Stimulated activated CD8-positive, alpha-beta memory T cell treated with anti-CD3 and anti-CD28 coated beads, Interleukin-7, amount 100 ng/mL, for 48 hours (primary cell): ENCODE data around the gene PCDH9.

Experiments
- DNase-seq, 2 donors: peaks; one replicate each; pipeline ENCODE4 v3.0.0-alpha.2; 2020; ENCODE audit warnings: low read depth in 1 of 2; ENCODE audit errors: extremely low read depth in 1 of 2

Gene PCDH9

GRCh38 chr13:66859934-66860877 is 369.9 kb downstream of the PCDH9 start:
- no peak for DNase-seq

- DNase-seq: no peak
Measured at GRCh38 chr13:66859078-66859477, 371.1 kb downstream of the PCDH9 start.

- no peak for DNase-seq
Measured at GRCh38 chr13:66858163-66858562, 372.0 kb downstream of the PCDH9 start.

- no peak for DNase-seq
Measured at GRCh38 chr13:66855131-66855530, 375.0 kb downstream of the PCDH9 start.

GRCh38 chr13:66853564-66853963 is 376.6 kb downstream of the PCDH9 start:
- DNase-seq: no peak

- no peak for DNase-seq
Measured at GRCh38 chr13:66849706-66850105, 380.4 kb downstream of the PCDH9 start.

GRCh38 chr13:66847541-66847940 is 382.6 kb downstream of the PCDH9 start:
- no peak for DNase-seq

- no peak for DNase-seq
Measured at GRCh38 chr13:66845393-66845792, 384.7 kb downstream of the PCDH9 start.

- no peak for DNase-seq
Measured at GRCh38 chr13:66844933-66845332, 385.2 kb downstream of the PCDH9 start.

GRCh38 chr13:66842766-66843165 is 387.4 kb downstream of the PCDH9 start:
- no peak for DNase-seq

GRCh38 chr13:66840621-66841020 is 389.5 kb downstream of the PCDH9 start:
- DNase-seq: no peak

- no peak for DNase-seq
Measured at GRCh38 chr13:66837246-66837645, 392.9 kb downstream of the PCDH9 start.

GRCh38 chr13:66835040-66835628 is 395.0 kb downstream of the PCDH9 start:
- DNase-seq: no peak

- DNase-seq: no peak
Measured at GRCh38 chr13:66830940-66831716, 399.0 kb downstream of the PCDH9 start.

GRCh38 chr13:66829803-66830202 is 400.3 kb downstream of the PCDH9 start:
- no peak for DNase-seq

GRCh38 chr13:66826398-66826797 is 403.7 kb downstream of the PCDH9 start:
- DNase-seq: no peak

GRCh38 chr13:66821551-66821950 is 408.6 kb downstream of the PCDH9 start:
- DNase-seq: no peak

- no peak for DNase-seq
Measured at GRCh38 chr13:66811455-66811854, 418.7 kb downstream of the PCDH9 start.

- DNase-seq: no peak
Measured at GRCh38 chr13:66809485-66809884, 420.7 kb downstream of the PCDH9 start.

GRCh38 chr13:66807251-66807650 is 422.9 kb downstream of the PCDH9 start:
- no peak for DNase-seq

- DNase-seq: no peak
Measured at GRCh38 chr13:66805657-66806056, 424.5 kb downstream of the PCDH9 start.
